Parathyroid adenoma (tissue), 2 donors: Measurements from ENCODE around the gene ELOVL6.

ENCODE experiments used
- H2AFZ ChIP-seq: fragments of 300-600 bp; sonication (generic); one replicate; pipeline ENCODE4 v1.7.0; 2017; ENCODE audit warnings: antibody characterized with exemption, mild to moderate bottlenecking
- H3K27ac ChIP-seq: fragments of 300-600 bp; sonication (generic); one replicate; pipeline ENCODE4 v1.7.0; 2017
- H3K27me3 ChIP-seq: fragments of 300-600 bp; sonication (generic); one replicate; pipeline ENCODE4 v1.7.0; 2017; ENCODE audit warnings: low read length; ENCODE audit not compliant: control insufficient read depth, insufficient read depth
- H3K36me3 ChIP-seq: fragments of 300-600 bp; sonication (generic); one replicate; pipeline ENCODE4 v1.7.0; 2017; ENCODE audit warnings: low read length; ENCODE audit not compliant: control insufficient read depth, insufficient read depth
- H3K4me1 ChIP-seq: fragments of 300-600 bp; sonication (generic); one replicate; pipeline ENCODE4 v1.7.0; 2017; ENCODE audit warnings: control low read depth
- H3K4me2 ChIP-seq: fragments of 300-600 bp; sonication (generic); one replicate; pipeline ENCODE4 v1.7.0; 2017; ENCODE audit warnings: low read length
- H3K4me3 ChIP-seq: fragments of 300-600 bp; sonication (generic); one replicate; pipeline ENCODE4 v1.7.0; 2017; ENCODE audit warnings: low read depth, low read length
- H3K79me2 ChIP-seq: fragments of 300-600 bp; sonication (generic); one replicate; pipeline ENCODE4 v1.7.0; 2017; ENCODE audit warnings: control low read depth
- H3K9ac ChIP-seq: fragments of 300-600 bp; sonication (generic); one replicate; pipeline ENCODE4 v1.7.0; 2017; ENCODE audit warnings: mild to moderate bottlenecking
- H3K9me3 ChIP-seq: fragments of 300-600 bp; sonication (generic); one replicate; pipeline ENCODE4 v1.7.0; 2017; ENCODE audit warnings: low read length; ENCODE audit not compliant: control insufficient read depth
- CTCF ChIP-seq: fragments of 300-600 bp; sonication (generic); IDR thresholded peaks from one replicate; pipeline ENCODE4 v1.7.0; 2017; ENCODE audit warnings: antibody characterized with exemption, mild to moderate bottlenecking
- donor health status: primary hyperparathyroidism.

ELOVL6 gene

GRCh38 chr4:110175634-110176033, 22.8 kb downstream of the ELOVL6 start:
- Histone ChIP-seq H2AFZ (no peak overlapping the region), H3K4me2 (no peak overlapping the region), H3K27me3 (no peaks in the 10 kb centered on the region), H3K9ac (no peak overlapping the region), H3K4me3 (no peak overlapping the region), H3K27ac (no peak overlapping the region), H3K36me3 (no peaks in the 10 kb centered on the region), H3K4me1 (no peaks in the 10 kb centered on the region), H3K79me2 (peaks cover 2% of the 10 kb centered on the region), H3K9me3 (no peaks in the 10 kb centered on the region)
- TF ChIP-seq CTCF, result no peak

- Histone ChIP-seq H3K4me3 (no peak overlapping the region), H3K79me2 (peaks cover 2% of the 10 kb centered on the region), H3K36me3 (no peaks in the 10 kb centered on the region), H3K9me3 (no peaks in the 10 kb centered on the region), H3K27ac (no peak overlapping the region), H3K4me1 (no peaks in the 10 kb centered on the region), H3K27me3 (no peaks in the 10 kb centered on the region), H2AFZ (no peak overlapping the region), H3K9ac (no peak overlapping the region), H3K4me2 (no peak overlapping the region)
- TF ChIP-seq CTCF, result no peak
Observed at GRCh38 chr4:110172972-110173371, 25.4 kb downstream of the ELOVL6 start.

GRCh38 chr4:110171971-110172370, 26.4 kb downstream of the ELOVL6 start:
- Histone ChIP-seq H3K27me3 (no peaks in the 10 kb centered on the region), H3K36me3 (no peaks in the 10 kb centered on the region), H3K4me1 (no peaks in the 10 kb centered on the region), H3K79me2 (peaks cover 2% of the 10 kb centered on the region), H3K27ac (no peak overlapping the region), H2AFZ (no peak overlapping the region), H3K4me3 (no peak overlapping the region), H3K9ac (no peak overlapping the region), H3K9me3 (no peaks in the 10 kb centered on the region), H3K4me2 (no peak overlapping the region)
- no peak for TF ChIP-seq CTCF

GRCh38 chr4:110170861-110171260, 27.6 kb downstream of the ELOVL6 start:
- Histone ChIP-seq H3K9me3 (no peaks in the 10 kb centered on the region), H3K4me2 (no peak overlapping the region), H3K27ac (no peak overlapping the region), H3K9ac (no peak overlapping the region), H3K4me1 (no peaks in the 10 kb centered on the region), H3K27me3 (no peaks in the 10 kb centered on the region), H3K79me2 (no peaks in the 10 kb centered on the region), H3K36me3 (no peaks in the 10 kb centered on the region), H2AFZ (no peak overlapping the region), H3K4me3 (no peak overlapping the region)
- TF ChIP-seq CTCF, result no peak

- Histone ChIP-seq H3K4me3 (no peak overlapping the region), H2AFZ (no peak overlapping the region), H3K9ac (no peak overlapping the region), H3K36me3 (no peaks in the 10 kb centered on the region), H3K27ac (no peak overlapping the region), H3K4me2 (no peak overlapping the region), H3K4me1 (no peaks in the 10 kb centered on the region), H3K27me3 (no peaks in the 10 kb centered on the region), H3K79me2 (no peaks in the 10 kb centered on the region), H3K9me3 (no peaks in the 10 kb centered on the region)
- no peak for TF ChIP-seq CTCF
Observed at GRCh38 chr4:110165382-110166286, 32.8 kb downstream of the ELOVL6 start.
